Choroid plexus epithelial cell (primary cell): ENCODE results near the gene PLEK2.

Source experiments
- DNase-seq: peaks from one replicate; pipeline ENCODE4 v3.0.0-alpha.2; 2010; ENCODE audit warnings: low read depth
- H3K4me3 ChIP-seq: 2 replicates; pipeline ENCODE4 v1.5.1; 2011; ENCODE audit warnings: low read depth, mild to moderate bottlenecking, control low read depth, low read length, moderate library complexity
- CTCF ChIP-seq: conservative IDR thresholded peaks from 2 replicates; pipeline ENCODE4 v1.5.1; 2011; ENCODE audit warnings: low read depth, mild to moderate bottlenecking, control low read depth, inconsistent platforms, low read length, moderate library complexity

The PLEK2 gene

GRCh38 chr14:67389811-67390534, 22.0 kb downstream of the PLEK2 start:
- TF ChIP-seq CTCF: no peak
- no peak overlapping the region for H3K4me3 ChIP-seq
- DNase-seq: no peak

- no peak for TF ChIP-seq CTCF
- H3K4me3 ChIP-seq: no peak overlapping the region
- DNase-seq: no peak
These were observed 22.7 kb downstream of the PLEK2 start for GRCh38 chr14:67389275-67389674.

- no peak for DNase-seq
- no peak overlapping the region for H3K4me3 ChIP-seq
- no peak for TF ChIP-seq CTCF
These were observed 24.8 kb downstream of the PLEK2 start for GRCh38 chr14:67387195-67387594.

DNA sequence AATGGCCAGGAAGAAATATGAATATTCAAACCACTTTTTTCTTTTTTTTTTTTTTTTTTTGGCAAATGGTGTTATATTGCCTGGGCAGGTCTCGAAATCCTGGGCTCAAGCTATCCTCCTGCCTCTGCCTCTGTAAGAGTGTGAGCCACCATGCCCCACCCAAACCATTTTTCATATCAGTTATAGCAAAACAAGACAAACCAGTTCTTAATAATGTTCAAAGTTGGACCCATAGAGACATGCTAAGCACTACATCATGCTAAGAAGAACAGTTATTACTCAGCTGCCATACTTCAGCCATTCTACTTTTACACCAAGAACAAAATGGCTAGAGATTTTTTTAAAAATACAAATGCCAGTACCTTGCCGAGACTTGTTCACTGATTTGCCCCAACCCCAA, 26.3 kb downstream of the PLEK2 start:
- no peak for TF ChIP-seq CTCF

DNA sequence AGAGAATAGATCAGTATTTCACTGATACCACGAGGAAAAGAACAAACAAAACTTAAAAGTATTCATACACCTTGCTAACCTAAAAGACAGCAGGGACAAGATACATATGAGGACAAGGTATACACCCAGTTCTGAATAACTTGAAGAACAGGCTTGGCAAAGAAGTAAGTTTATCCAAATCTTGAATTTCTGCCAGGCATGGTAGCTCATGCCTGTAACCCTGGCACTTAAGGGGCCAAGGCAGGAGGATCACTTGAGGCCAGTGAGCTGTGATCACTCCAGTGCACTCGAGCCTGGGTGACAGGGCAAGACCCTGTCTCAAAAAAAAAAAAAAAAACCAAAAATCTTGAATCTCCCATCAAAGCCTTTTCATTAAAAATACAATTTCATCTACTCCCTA, 26.8 kb downstream of the PLEK2 start:
- H3K4me3 ChIP-seq: no peak overlapping the region
- TF ChIP-seq CTCF: no peak
- DNase-seq: no peak

More for the DNA sequence above, 26.3 kb downstream of the PLEK2 start:
- no peak overlapping the region for H3K4me3 ChIP-seq
- DNase-seq: no peak

DNA sequence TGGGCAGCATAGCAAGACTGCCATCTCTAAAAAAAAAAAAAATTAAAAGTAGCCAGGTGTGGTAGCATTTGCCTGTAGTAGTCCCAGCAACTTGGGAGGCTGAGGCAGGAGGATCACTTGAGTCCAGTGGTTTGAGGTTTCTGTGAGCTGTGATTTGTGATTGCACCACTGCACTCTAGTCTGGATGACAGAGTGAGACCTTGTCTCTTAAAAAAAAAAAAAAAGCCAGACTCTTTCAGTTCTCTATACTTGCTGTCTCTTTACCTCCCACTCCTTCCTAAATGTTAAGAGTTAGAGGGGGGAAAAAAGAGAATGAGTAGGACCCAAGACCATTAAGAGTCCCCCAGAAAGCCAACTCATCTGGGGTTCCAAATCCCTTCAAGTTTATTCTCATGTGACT, 34.0 kb downstream of the PLEK2 start:
- no peak for DNase-seq
- no peak overlapping the region for H3K4me3 ChIP-seq
- no peak for TF ChIP-seq CTCF

DNA sequence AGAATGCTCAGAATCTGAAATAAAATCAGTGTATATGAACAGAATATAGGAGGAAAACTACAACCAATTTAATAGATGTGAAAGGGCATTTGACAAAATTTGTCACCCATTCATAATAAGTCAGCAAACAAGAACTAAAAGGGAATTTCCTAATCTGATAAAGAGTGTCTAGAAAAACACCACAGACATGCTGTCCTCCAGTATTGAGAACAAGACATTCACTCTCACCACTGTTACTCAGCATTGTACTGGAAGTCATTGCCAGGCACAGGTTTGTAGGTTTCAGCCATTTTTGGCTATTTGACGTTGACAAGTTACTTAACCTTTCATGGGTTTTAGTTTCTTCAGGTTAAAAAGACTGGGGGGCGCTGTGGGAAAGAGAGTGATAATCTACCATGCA, 38.6 kb downstream of the PLEK2 start:
- no peak for TF ChIP-seq CTCF
- no peak overlapping the region for H3K4me3 ChIP-seq
- no peak for DNase-seq
